HEK293 (cell line): ENCODE measurements around the gene MACROH2A1.
A peak's percentile ranks its signal among the peaks of the same experiment; 100 is the strongest.

Experiments
- CTCF ChIA-PET: fragments of 350-600 bp; formaldehyde crosslinking; extraction: SDS; loops from one replicate; lab custom pipeline; 2021; ENCODE audit warnings: antibody characterized with exemption; lab: Yijun Ruan, JAX
- POLR2A ChIA-PET: fragments of 300-600 bp; formaldehyde crosslinking; extraction: SDS; loops from one replicate; lab custom pipeline; 2020; ENCODE audit warnings: antibody characterized with exemption, inconsistent platforms; lab: Yijun Ruan, JAX
- H3K27ac ChIP-seq: fragments of 200-500 bp; sonication (Bioruptor generic); 2 replicates; pipeline ENCODE4 v1.5.1; 2014; ENCODE audit warnings: low read depth, low read length, control low read depth, inconsistent platforms; ENCODE audit errors: extremely low read depth
- H3K36me3 ChIP-seq, 2 experiments: fragments of 200-500 bp in 1 of 2; sonication (Bioruptor generic) in 1 of 2; 1 replicate in 1 of 2; 2 replicates in 1 of 2; pipeline ENCODE4 v1.5.1; 2014 to 2017; ENCODE audit warnings: inconsistent platforms in 2 of 2, low read length in 2 of 2; ENCODE audit not compliant: control insufficient read depth in 2 of 2, insufficient read depth in 1 of 2
- H3K4me1 ChIP-seq: fragments of 200-500 bp; sonication (Bioruptor generic); 2 replicates; pipeline ENCODE4 v1.5.1; 2014; ENCODE audit warnings: mild to moderate bottlenecking, low read length, inconsistent platforms; ENCODE audit not compliant: control insufficient read depth, insufficient read depth
- H3K4me3 ChIP-seq: 2 replicates; pipeline ENCODE4 v1.5.1; 2011; ENCODE audit warnings: low read depth, mild to moderate bottlenecking, control low read depth, low read length, moderate library complexity
- H3K9me3 ChIP-seq: fragments of 200-500 bp; sonication (Bioruptor generic); 2 replicates; pipeline ENCODE4 v1.5.1; 2014; ENCODE audit warnings: low read depth, low read length, inconsistent platforms; ENCODE audit not compliant: control insufficient read depth, insufficient read depth
- KLF9 ChIP-seq: fragments of 450-650 bp; formaldehyde crosslinking; IDR thresholded peaks from 2 replicates; pipeline ENCODE4 v1.5.1; 2016; ENCODE audit warnings: missing biosample characterization, missing genetic modification characterization, low read depth
- PRDM4 ChIP-seq: fragments of 450-650 bp; formaldehyde crosslinking; IDR thresholded peaks from 2 replicates; pipeline ENCODE4 v1.5.1; 2017; ENCODE audit warnings: missing biosample characterization, missing genetic modification characterization
- SP2 ChIP-seq: fragments of 450-650 bp; formaldehyde crosslinking; IDR thresholded peaks from 2 replicates; pipeline ENCODE4 v1.5.1; 2016; ENCODE audit warnings: missing biosample characterization, missing genetic modification characterization
- SP3 ChIP-seq: fragments of 450-650 bp; formaldehyde crosslinking; IDR thresholded peaks from 2 replicates; pipeline ENCODE4 v1.5.1; 2016; ENCODE audit warnings: missing biosample characterization, missing genetic modification characterization
- TRIM28 ChIP-seq: IDR thresholded peaks from 2 replicates; pipeline ENCODE4 v1.6.1; 2011; ENCODE audit warnings: low read length, control low read depth, borderline replicate concordance
- ZBTB1 ChIP-seq: fragments of 450-650 bp; formaldehyde crosslinking; IDR thresholded peaks from 2 replicates; pipeline ENCODE4 v1.5.1; 2016; ENCODE audit warnings: missing biosample characterization, missing genetic modification characterization
- ZFHX2 ChIP-seq: fragments of 450-650 bp; formaldehyde crosslinking; conservative IDR thresholded peaks from 2 replicates; pipeline ENCODE4 v1.5.1; 2016; ENCODE audit warnings: missing biosample characterization, missing genetic modification characterization
- ZIC2 ChIP-seq: fragments of 450-650 bp; formaldehyde crosslinking; IDR thresholded peaks from 2 replicates; pipeline ENCODE4 v1.5.1; 2016; ENCODE audit warnings: missing biosample characterization, missing genetic modification characterization
- ZNF121 ChIP-seq: fragments of 450-650 bp; formaldehyde crosslinking; IDR thresholded peaks from 2 replicates; pipeline ENCODE4 v1.5.1; 2016; ENCODE audit warnings: missing biosample characterization, missing genetic modification characterization
- ZNF221 ChIP-seq: fragments of 450-650 bp; formaldehyde crosslinking; IDR thresholded peaks from 2 replicates; pipeline ENCODE4 v1.5.1; 2017; ENCODE audit warnings: missing biosample characterization, missing genetic modification characterization, borderline replicate concordance
- ZNF514 ChIP-seq: fragments of 450-650 bp; formaldehyde crosslinking; IDR thresholded peaks from 2 replicates; pipeline ENCODE4 v1.5.1; 2016; ENCODE audit warnings: missing biosample characterization, missing genetic modification characterization
- ZNF521 ChIP-seq: fragments of 450-650 bp; formaldehyde crosslinking; IDR thresholded peaks from 2 replicates; pipeline ENCODE4 v1.5.1; 2017; ENCODE audit warnings: missing biosample characterization, mild to moderate bottlenecking, missing genetic modification characterization
- ZNF664 ChIP-seq: fragments of 450-650 bp; formaldehyde crosslinking; IDR thresholded peaks from 2 replicates; pipeline ENCODE4 v1.5.1; 2016; ENCODE audit warnings: missing biosample characterization, missing genetic modification characterization
- ZNF768 ChIP-seq: fragments of 450-650 bp; formaldehyde crosslinking; IDR thresholded peaks from 2 replicates; pipeline ENCODE4 v1.5.1; 2018; ENCODE audit warnings: missing biosample characterization, mild to moderate bottlenecking, missing genetic modification characterization
- ZSCAN30 ChIP-seq: fragments of 450-650 bp; IDR thresholded peaks from 2 replicates; pipeline ENCODE4 v1.5.1; 2018; ENCODE audit warnings: missing biosample characterization, mild to moderate bottlenecking, missing genetic modification characterization, moderate library complexity

The MACROH2A1 gene

GRCh38 chr5:135327429-135328127 lies 71.5 kb downstream of the MACROH2A1 start:
- H3K4me3 ChIP-seq, result no peak overlapping the region
- H3K9me3 ChIP-seq, result no peaks in the 10 kb centered on the region
- H3K4me1 ChIP-seq, result no peaks in the 10 kb centered on the region
- no peak overlapping the region for H3K27ac ChIP-seq
- POLR2A ChIA-PET, result interaction anchor here (1.1 kb wide), 1 partner anchor 9 kb away, joined by 3 read pairs; no protein-coding TSS in a partner anchor
- TF ChIP-seq KLF9 (tag by site-specific recombination) (no peak), ZNF768 (tag by site-specific recombination) (peak; percentile 54; the same call in 1 of the 2 replicates), ZIC2 (peak; percentile 26; the same call in 1 of the 2 replicates)
- peaks cover 0 to 16% of the 10 kb centered on the region in 2 experiments; a peak in 1 of 3 replicates for H3K36me3 ChIP-seq
- CTCF ChIA-PET, result no interaction called here

- peaks cover 0 to 11% of the 10 kb centered on the region in 2 experiments; a peak in 1 of 3 replicates for H3K36me3 ChIP-seq
- H3K9me3 ChIP-seq, result no peaks in the 10 kb centered on the region
- H3K4me3 ChIP-seq, result no peak overlapping the region
- 0 out of 2 replicates have a peak, but pooled peaks have one; percentile 25 for TF ChIP-seq ZIC2
- TF ChIP-seq ZNF664, result no peak
- no peak for TF ChIP-seq ZSCAN30 (tag by site-specific recombination)
- TF ChIP-seq ZNF514 (tag by site-specific recombination), result no peak
- TF ChIP-seq PRDM4 (tag by site-specific recombination), result no peak
- TF ChIP-seq ZFHX2 (tag by site-specific recombination), result peak; percentile 23; the same call in 1 of the 2 replicates
- no peak for TF ChIP-seq TRIM28
- H3K27ac ChIP-seq, result no peak overlapping the region
- ChIA-PET POLR2A (interaction anchor here (1.1 kb wide), 1 partner anchor 10 kb away, joined by 3 read pairs; no protein-coding TSS in a partner anchor), CTCF (no interaction called here)
- no peaks in the 10 kb centered on the region for H3K4me1 ChIP-seq
Measured at GRCh38 chr5:135326296-135327254, 72.5 kb downstream of the MACROH2A1 start.

- CTCF ChIA-PET, result no interaction called here
Measured at GRCh38 chr5:135324897-135325650, 74.0 kb downstream of the MACROH2A1 start.

GRCh38 chr5:135324160-135324559 lies 74.9 kb downstream of the MACROH2A1 start:
- TF ChIP-seq ZIC2 (peak; percentile 71), ZNF121 (no peak), ZFHX2 (tag by site-specific recombination) (no peak), ZNF521 (no peak), SP3 (tag by site-specific recombination) (no peak), ZNF221 (tag by site-specific recombination) (no peak)
- POLR2A ChIA-PET, result no interaction called here
- no peaks in the 10 kb centered on the region for H3K4me1 ChIP-seq
- H3K9me3 ChIP-seq, result no peaks in the 10 kb centered on the region
- H3K4me3 ChIP-seq, result no peak overlapping the region
- H3K27ac ChIP-seq, result no peak overlapping the region
- H3K36me3 ChIP-seq, result no peaks in the 10 kb centered on the region
- CTCF ChIA-PET, result no interaction called here

More at GRCh38 chr5:135324897-135325650, 74.0 kb downstream of the MACROH2A1 start:
- Histone ChIP-seq H3K9me3 (no peaks in the 10 kb centered on the region), H3K4me3 (no peak overlapping the region)
- TF ChIP-seq ZBTB1 (no peak), ZNF221 (tag by site-specific recombination) (no peak), SP2 (no peak)
- TF ChIP-seq, all 188 proteins: peak for 0
- Histone ChIP-seq H3K27ac (no peak overlapping the region), H3K36me3 (no peaks in the 10 kb centered on the region), H3K4me1 (no peaks in the 10 kb centered on the region)
- POLR2A ChIA-PET, result no interaction called here
